ENCODE measurements around the gene SNX8.

DNA sequence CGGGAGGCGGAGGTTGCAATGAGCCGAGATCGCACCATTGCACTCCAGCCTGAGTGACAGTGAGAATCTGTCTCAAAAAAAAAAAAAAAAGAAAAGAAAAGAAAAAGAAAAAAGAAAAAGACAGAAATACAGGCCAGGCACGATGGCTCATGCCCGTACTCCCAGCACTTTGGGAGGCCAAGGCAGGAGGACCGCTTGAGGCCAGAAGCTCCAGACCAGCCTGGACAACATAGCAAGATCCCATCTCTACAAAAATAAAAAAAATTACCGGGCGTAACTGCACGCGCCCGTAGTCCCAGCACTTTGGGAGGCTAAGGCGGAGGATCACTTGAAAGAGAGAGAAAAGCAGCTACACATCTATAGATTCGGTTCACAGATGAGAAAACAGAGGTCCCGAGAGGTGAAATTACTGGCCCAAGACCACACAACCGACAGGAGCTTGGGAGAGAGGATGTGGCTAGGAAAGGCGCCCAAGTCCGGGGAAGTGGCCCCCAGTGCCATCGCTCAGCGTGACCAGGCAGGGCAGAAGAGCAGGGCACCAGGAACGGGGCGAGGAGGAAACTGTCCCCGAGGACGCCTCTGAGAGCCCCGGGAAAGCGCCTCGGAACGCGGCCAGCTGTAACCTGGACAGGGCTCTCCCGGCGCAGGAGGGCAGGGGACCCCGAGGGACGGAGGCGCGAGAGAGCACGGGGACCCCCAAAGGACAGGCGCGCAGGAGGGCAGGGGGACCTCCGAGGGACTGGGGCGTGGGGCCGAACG is 612 bp downstream of the SNX8 start:
- TF ChIP-seq ZNF75D (CRISPR knock-in tag; IDR thresholded peaks at IDR 0.05; ENCODE audit: borderline replicate concordance) (no peak), POLR2AphosphoS5 (IDR thresholded peaks at IDR 0.05; ENCODE audit: low read depth, low read length) (no peak), POLR2A (IDR thresholded peaks at IDR 0.05; ENCODE audit: insufficient read depth in 1 of 2, low read depth in 2 of 2, low read length in 2 of 2) (no peak; a peak in 1 of 4 replicates)
- TF ChIP-seq, protein P1, sequence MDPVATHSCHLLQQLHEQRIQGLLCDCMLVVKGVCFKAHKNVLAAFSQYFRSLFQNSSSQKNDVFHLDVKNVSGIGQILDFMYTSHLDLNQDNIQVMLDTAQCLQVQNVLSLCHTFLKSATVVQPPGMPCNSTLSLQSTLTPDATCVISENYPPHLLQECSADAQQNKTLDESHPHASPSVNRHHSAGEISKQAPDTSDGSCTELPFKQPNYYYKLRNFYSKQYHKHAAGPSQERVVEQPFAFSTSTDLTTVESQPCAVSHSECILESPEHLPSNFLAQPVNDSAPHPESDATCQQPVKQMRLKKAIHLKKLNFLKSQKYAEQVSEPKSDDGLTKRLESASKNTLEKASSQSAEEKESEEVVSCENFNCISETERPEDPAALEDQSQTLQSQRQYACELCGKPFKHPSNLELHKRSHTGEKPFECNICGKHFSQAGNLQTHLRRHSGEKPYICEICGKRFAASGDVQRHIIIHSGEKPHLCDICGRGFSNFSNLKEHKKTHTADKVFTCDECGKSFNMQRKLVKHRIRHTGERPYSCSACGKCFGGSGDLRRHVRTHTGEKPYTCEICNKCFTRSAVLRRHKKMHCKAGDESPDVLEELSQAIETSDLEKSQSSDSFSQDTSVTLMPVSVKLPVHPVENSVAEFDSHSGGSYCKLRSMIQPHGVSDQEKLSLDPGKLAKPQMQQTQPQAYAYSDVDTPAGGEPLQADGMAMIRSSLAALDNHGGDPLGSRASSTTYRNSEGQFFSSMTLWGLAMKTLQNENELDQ (CRISPR knock-in tag; IDR thresholded peaks at IDR 0.05; ENCODE audit: borderline replicate concordance), result no peak
- TF ChIP-seq, protein P2, sequence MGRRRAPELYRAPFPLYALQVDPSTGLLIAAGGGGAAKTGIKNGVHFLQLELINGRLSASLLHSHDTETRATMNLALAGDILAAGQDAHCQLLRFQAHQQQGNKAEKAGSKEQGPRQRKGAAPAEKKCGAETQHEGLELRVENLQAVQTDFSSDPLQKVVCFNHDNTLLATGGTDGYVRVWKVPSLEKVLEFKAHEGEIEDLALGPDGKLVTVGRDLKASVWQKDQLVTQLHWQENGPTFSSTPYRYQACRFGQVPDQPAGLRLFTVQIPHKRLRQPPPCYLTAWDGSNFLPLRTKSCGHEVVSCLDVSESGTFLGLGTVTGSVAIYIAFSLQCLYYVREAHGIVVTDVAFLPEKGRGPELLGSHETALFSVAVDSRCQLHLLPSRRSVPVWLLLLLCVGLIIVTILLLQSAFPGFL (CRISPR knock-in tag; IDR thresholded peaks at IDR 0.05), result no peak
- TF ChIP-seq, protein P3, sequence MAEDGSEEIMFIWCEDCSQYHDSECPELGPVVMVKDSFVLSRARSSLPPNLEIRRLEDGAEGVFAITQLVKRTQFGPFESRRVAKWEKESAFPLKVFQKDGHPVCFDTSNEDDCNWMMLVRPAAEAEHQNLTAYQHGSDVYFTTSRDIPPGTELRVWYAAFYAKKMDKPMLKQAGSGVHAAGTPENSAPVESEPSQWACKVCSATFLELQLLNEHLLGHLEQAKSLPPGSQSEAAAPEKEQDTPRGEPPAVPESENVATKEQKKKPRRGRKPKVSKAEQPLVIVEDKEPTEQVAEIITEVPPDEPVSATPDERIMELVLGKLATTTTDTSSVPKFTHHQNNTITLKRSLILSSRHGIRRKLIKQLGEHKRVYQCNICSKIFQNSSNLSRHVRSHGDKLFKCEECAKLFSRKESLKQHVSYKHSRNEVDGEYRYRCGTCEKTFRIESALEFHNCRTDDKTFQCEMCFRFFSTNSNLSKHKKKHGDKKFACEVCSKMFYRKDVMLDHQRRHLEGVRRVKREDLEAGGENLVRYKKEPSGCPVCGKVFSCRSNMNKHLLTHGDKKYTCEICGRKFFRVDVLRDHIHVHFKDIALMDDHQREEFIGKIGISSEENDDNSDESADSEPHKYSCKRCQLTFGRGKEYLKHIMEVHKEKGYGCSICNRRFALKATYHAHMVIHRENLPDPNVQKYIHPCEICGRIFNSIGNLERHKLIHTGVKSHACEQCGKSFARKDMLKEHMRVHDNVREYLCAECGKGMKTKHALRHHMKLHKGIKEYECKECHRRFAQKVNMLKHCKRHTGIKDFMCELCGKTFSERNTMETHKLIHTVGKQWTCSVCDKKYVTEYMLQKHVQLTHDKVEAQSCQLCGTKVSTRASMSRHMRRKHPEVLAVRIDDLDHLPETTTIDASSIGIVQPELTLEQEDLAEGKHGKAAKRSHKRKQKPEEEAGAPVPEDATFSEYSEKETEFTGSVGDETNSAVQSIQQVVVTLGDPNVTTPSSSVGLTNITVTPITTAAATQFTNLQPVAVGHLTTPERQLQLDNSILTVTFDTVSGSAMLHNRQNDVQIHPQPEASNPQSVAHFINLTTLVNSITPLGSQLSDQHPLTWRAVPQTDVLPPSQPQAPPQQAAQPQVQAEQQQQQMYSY (CRISPR knock-in tag; IDR thresholded peaks at IDR 0.05), result no peak

Measured in HepG2 (cell line).